GM23248 (cell line): ENCODE data around the gene EXOC3L1. TPM values are rescaled to one million over a fixed set of nuclear protein-coding genes. Genes with fewer than 3 reads are reported as not detected.

Experiments used
- DNase-seq: peaks from one replicate; pipeline ENCODE4 v3.0.0-alpha.2; 2015
- H2AFZ ChIP-seq: fragments of 200-600 bp; sonication (generic); 2 replicates; pipeline ENCODE4 v1.6.1; 2016; ENCODE audit warnings: antibody characterized with exemption
- H3F3A ChIP-seq: fragments of 200-600 bp; sonication (generic); 2 replicates; pipeline ENCODE4 v1.6.1; 2016; ENCODE audit warnings: mild to moderate bottlenecking, antibody characterized with exemption, mixed run types; ENCODE audit not compliant: insufficient read depth
- H3K27ac ChIP-seq: fragments of 200-600 bp; sonication (generic); 2 replicates; pipeline ENCODE4 v1.5.1; 2016; ENCODE audit warnings: mild to moderate bottlenecking
- H3K27me3 ChIP-seq: fragments of 200-600 bp; sonication (generic); replicated peaks from 2 replicates; pipeline ENCODE4 v1.6.1; 2016; ENCODE audit warnings: mild to moderate bottlenecking; ENCODE audit not compliant: insufficient read depth
- H3K36me3 ChIP-seq: fragments of 200-600 bp; sonication (generic); 2 replicates; pipeline ENCODE4 v1.6.1; 2016; ENCODE audit warnings: low read depth, mild to moderate bottlenecking
- H3K4me1 ChIP-seq: fragments of 200-600 bp; sonication (generic); 2 replicates; pipeline ENCODE4 v1.6.1; 2016; ENCODE audit warnings: mild to moderate bottlenecking; ENCODE audit not compliant: insufficient read depth
- H3K4me2 ChIP-seq: fragments of 200-600 bp; sonication (generic); one replicate; pipeline ENCODE4 v1.6.1; 2016; ENCODE audit warnings: mild to moderate bottlenecking; ENCODE audit not compliant: unreplicated experiment
- H3K4me3 ChIP-seq: fragments of 200-600 bp; sonication (generic); 2 replicates; pipeline ENCODE4 v1.5.1; 2016; ENCODE audit warnings: mild to moderate bottlenecking
- H3K79me2 ChIP-seq: fragments of 200-600 bp; sonication (generic); 2 replicates; pipeline ENCODE4 v1.6.1; 2016; ENCODE audit warnings: mild to moderate bottlenecking; ENCODE audit not compliant: insufficient read depth
- H3K9ac ChIP-seq: fragments of 200-600 bp; sonication (generic); 2 replicates; pipeline ENCODE4 v1.6.1; 2016; ENCODE audit warnings: mild to moderate bottlenecking
- H3K9me2 ChIP-seq: fragments of 200-600 bp; sonication (generic); 2 replicates; pipeline ENCODE4 v1.6.1; 2016; ENCODE audit warnings: mixed run types, mild to moderate bottlenecking, moderate library complexity; ENCODE audit not compliant: insufficient read depth
- H3K9me3 ChIP-seq: fragments of 200-600 bp; sonication (generic); one replicate; pipeline ENCODE4 v1.6.1; 2017; ENCODE audit warnings: low read depth
- H4K20me1 ChIP-seq: fragments of 200-600 bp; sonication (generic); 2 replicates; pipeline ENCODE4 v1.6.0; 2016; ENCODE audit not compliant: insufficient read depth
- EZH2 ChIP-seq: fragments of 200-600 bp; sonication (generic); IDR thresholded peaks from 2 replicates; pipeline ENCODE4 v1.6.1; 2018; ENCODE audit warnings: antibody characterized with exemption, mild to moderate bottlenecking; ENCODE audit not compliant: insufficient read depth, poor library complexity, severe bottlenecking
- EZH2phosphoT487 ChIP-seq: fragments of 200-600 bp; sonication (generic); IDR thresholded peaks from 2 replicates; pipeline ENCODE4 v1.6.1; 2018; ENCODE audit warnings: antibody characterized with exemption, moderate library complexity, mild to moderate bottlenecking, low read depth; ENCODE audit not compliant: insufficient read depth
- WGBS, 2 experiments: methylation state at CpG; one replicate each; pipeline ENCODE4 v1.1.6; 2015 to 2017; ENCODE audit warnings: low lambda C conversion rate in 2 of 2, low coverage in 1 of 2; ENCODE audit errors: missing lambda C conversion rate in 2 of 2; 5-methylcytosine and 5-hydroxymethylcytosine counted together
- in situ Hi-C: fragments of 300-500 bp; cut with MboI; formaldehyde crosslinking; loops from 2 replicates; pipeline ENCODE4 v1.15.0; 2020
- polyA plus RNA-seq: library from polyadenylated mRNA; unstranded; fragments of >200 nt; fragmentation: Nextera tagmentation; extraction: Ambion mirVana; gene quantifications from 2 replicates; pipeline ENCODE4 v1.2.1, GENCODE V29; 2016
- total RNA-seq: library from RNA; depleted of rRNA; stranded (reverse); fragments of >200 nt; shearing (Covaris generic); gene quantifications from 2 replicates; pipeline ENCODE4 v1.2.3, GENCODE V29; 2014

Gene EXOC3L1
- total and polyA plus RNA-seq, 2 experiments from 2014 or later: 0.28 TPM; not detected in 1

GRCh38 chr16:67228034-67228785 is 38.3 kb upstream of the EXOC3L1 start:
- peaks cover 11% of the 10 kb centered on the region; the same call in 1 of the 2 replicates for H3K36me3 ChIP-seq
- TF ChIP-seq EZH2 (no peak), EZH2phosphoT487 (no peak)
- no peaks in the 10 kb centered on the region for H3K9me3 ChIP-seq
- no peaks in the 10 kb centered on the region for H3F3A ChIP-seq
- peaks cover 14% of the 10 kb centered on the region for H3K4me1 ChIP-seq
- no peak overlapping the region for H2AFZ ChIP-seq
- peak overlapping the region; percentile 85 for H3K27ac ChIP-seq
- H3K27me3 ChIP-seq: no peaks in the 10 kb centered on the region
- peak overlapping the region; percentile 99 for H3K9ac ChIP-seq
- H3K4me2 ChIP-seq: peak overlapping the region; percentile 95
- in situ Hi-C loops: no loop called here
- DNase-seq: no peak
- WGBS, 2 experiments: 91 to 93% methylated on average over 9 of the region's 9 CpGs
- H3K9me2 ChIP-seq: no peaks in the 10 kb centered on the region
- peaks cover 47% of the 10 kb centered on the region for H3K79me2 ChIP-seq
- H3K4me3 ChIP-seq: peak overlapping the region; percentile 100
- H4K20me1 ChIP-seq: no peaks in the 10 kb centered on the region

DNA sequence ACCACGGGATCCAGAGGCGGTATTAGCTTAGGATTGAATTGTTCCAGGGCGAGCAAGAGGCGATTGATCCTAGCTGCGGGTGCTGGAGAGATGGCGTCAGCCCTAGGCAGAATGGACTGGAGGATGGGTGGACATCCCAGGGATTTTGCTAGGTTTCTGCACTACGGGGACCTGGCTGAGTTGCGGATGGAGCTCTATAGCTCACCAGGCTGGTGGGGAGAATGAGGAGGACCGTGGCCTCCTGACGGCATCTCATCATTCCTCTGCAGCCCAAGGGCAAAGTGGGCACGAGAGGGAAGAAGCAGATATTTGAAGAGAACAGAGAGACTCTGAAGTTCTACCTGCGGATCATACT is 37.6 kb upstream of the EXOC3L1 start:
- in situ Hi-C loops: no loop called here
- peak overlapping the region; percentile 85 for H3K27ac ChIP-seq
- peaks cover 11% of the 10 kb centered on the region; the same call in 1 of the 2 replicates for H3K36me3 ChIP-seq
- peaks cover 14% of the 10 kb centered on the region for H3K4me1 ChIP-seq
- no peaks in the 10 kb centered on the region for H3K9me2 ChIP-seq
- 11 to 14% methylated on average over 12 of the region's 12 CpGs for WGBS, 2 experiments
- no peaks in the 10 kb centered on the region for H3F3A ChIP-seq
- H2AFZ ChIP-seq: peak overlapping the region; percentile 64; the same call in 1 of the 2 replicates
- peak overlapping the region; percentile 100 for H3K4me3 ChIP-seq
- H3K9me3 ChIP-seq: no peaks in the 10 kb centered on the region
- H3K79me2 ChIP-seq: peaks cover 47% of the 10 kb centered on the region
- no peaks in the 10 kb centered on the region for H3K27me3 ChIP-seq
- TF ChIP-seq EZH2phosphoT487: no peak
- no peak for TF ChIP-seq EZH2
- DNase-seq: peak; percentile 39
- H3K9ac ChIP-seq: peak overlapping the region; percentile 99
- peak overlapping the region; percentile 95 for H3K4me2 ChIP-seq
- H4K20me1 ChIP-seq: no peaks in the 10 kb centered on the region

- Histone ChIP-seq H3K27ac (peak within 1 kb of the TSS; percentile 85), H3K9me2 (no peaks in the 10 kb centered on the region), H3K27me3 (no peaks in the 10 kb centered on the region), H2AFZ (peak within 1 kb of the TSS; percentile 84), H3K9me3 (no peaks in the 10 kb centered on the region), H3K36me3 (peaks cover 11% of the 10 kb centered on the region; the same call in 1 of the 2 replicates), H3K4me2 (peak within 1 kb of the TSS; percentile 95), H3K79me2 (peaks cover 47% of the 10 kb centered on the region), H3F3A (no peaks in the 10 kb centered on the region), H3K9ac (peak within 1 kb of the TSS; percentile 99), H3K4me1 (peaks cover 14% of the 10 kb centered on the region), H4K20me1 (no peaks in the 10 kb centered on the region), H3K4me3 (peak within 1 kb of the TSS; percentile 100)
- in situ Hi-C loops: no loop called here
- peak; percentile 99 for DNase-seq
- 1% methylated on average over 36 to 46 of the region's 46 CpGs for WGBS, 2 experiments
- no peak for TF ChIP-seq EZH2phosphoT487
- TF ChIP-seq EZH2: no peak
Measured at GRCh38 chr16:67226804-67227566, 37.0 kb upstream of the EXOC3L1 start, which contains the start of gene TMEM208. Gene TMEM208 (plus strand): TSS chr16:67227130. CDS start chr16:67227219, 89 bp downstream.

DNA sequence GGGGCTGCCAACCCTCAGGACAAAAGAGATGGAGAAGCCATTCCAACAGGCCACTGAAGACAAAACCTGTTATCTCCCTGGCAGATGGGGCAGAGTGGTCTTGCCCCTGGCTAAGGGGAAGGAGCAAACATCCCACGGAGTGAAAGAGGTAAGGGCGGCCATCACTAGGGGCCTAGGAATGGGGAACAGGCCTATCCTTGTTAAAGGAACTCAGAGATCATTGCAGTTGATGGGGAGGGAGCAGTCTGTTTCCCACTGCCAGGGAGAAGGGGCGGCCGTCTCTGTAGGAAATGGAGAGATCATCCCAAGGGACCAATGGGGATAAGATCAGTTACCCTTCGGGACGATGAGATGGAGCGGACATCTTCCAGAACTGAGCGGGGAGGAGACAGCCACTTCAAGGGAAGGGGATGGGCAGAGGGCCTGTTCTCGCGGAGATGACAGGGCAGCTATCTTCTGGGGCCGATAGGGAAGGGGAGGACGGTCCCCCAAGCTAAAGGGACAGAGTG is 36.4 kb upstream of the EXOC3L1 start:
- no peaks in the 10 kb centered on the region for H3K27me3 ChIP-seq
- peaks cover 14% of the 10 kb centered on the region for H3K4me1 ChIP-seq
- peak overlapping the region; percentile 84 for H2AFZ ChIP-seq
- in situ Hi-C loops: no loop called here
- 9 to 18% methylated on average over 10 to 12 of the region's 12 CpGs for WGBS, 2 experiments
- H3K9ac ChIP-seq: peak overlapping the region; percentile 99
- H3K27ac ChIP-seq: peak overlapping the region; percentile 36
- peak overlapping the region; percentile 100 for H3K4me3 ChIP-seq
- H3K79me2 ChIP-seq: peaks cover 47% of the 10 kb centered on the region
- peak; percentile 65 for DNase-seq
- H3K9me2 ChIP-seq: no peaks in the 10 kb centered on the region
- H3K36me3 ChIP-seq: peaks cover 11% of the 10 kb centered on the region; the same call in 1 of the 2 replicates
- peak overlapping the region; percentile 81 for H3K4me2 ChIP-seq
- H3K9me3 ChIP-seq: no peaks in the 10 kb centered on the region
- no peaks in the 10 kb centered on the region for H4K20me1 ChIP-seq
- TF ChIP-seq EZH2phosphoT487: no peak
- H3F3A ChIP-seq: no peaks in the 10 kb centered on the region
